Measurements from ENCODE around the gene CMIP.

- TF ChIP-seq EZH2 (IDR thresholded peaks at IDR 0.05; ENCODE audit: borderline replicate concordance, low read length) (no peak), CTCF (conservative IDR thresholded peaks at IDR 0.05 in 1 of 2, IDR thresholded peaks at IDR 0.05 in 1 of 2; ENCODE audit: extremely low read depth in 1 of 2, insufficient read depth in 1 of 2, low read depth in 1 of 2, low read length in 2 of 2) (no peak)
Observed at GRCh38 chr16:81738783-81739496, 294.3 kb downstream of the CMIP start.
